WTC11 (cell line): ENCODE results near the gene CTNNA3. TPM values are rescaled to one million over a fixed set of nuclear protein-coding genes. Genes with fewer than 3 reads are reported as not detected.

Experiments
- ATAC-seq: fragments of 200-7000 bp; cut with Tn5 transposase; 2 replicates; pipeline ENCODE4 v1.10.0; 2021; ENCODE audit warnings: mild to moderate bottlenecking, moderate library complexity
- CTCF ChIA-PET: fragments of 300-600 bp; sonication (Branson Sonifier 250); formaldehyde crosslinking; loops from one replicate; lab custom pipeline; 2021; ENCODE audit warnings: antibody characterized with exemption; lab: Charles Lee
- POLR2A ChIA-PET: fragments of 350-600 bp; sonication (Branson Sonifier 250); formaldehyde crosslinking; loops from one replicate; lab custom pipeline; 2021; ENCODE audit warnings: antibody characterized with exemption; lab: Charles Lee
- DNase-seq: peaks from one replicate; pipeline ENCODE4 v3.0.0; 2021; ENCODE audit warnings: low spot score
- H3K27ac Mint-ChIP-seq: 2 replicates; pipeline ENCODE4 v1.8.0; 2021; ENCODE audit warnings: mixed read lengths
- H3K27me3 Mint-ChIP-seq: 2 replicates; pipeline ENCODE4 v1.8.0; 2021; ENCODE audit warnings: low read depth, mild to moderate bottlenecking, moderate library complexity, mixed read lengths
- H3K36me3 Mint-ChIP-seq: 2 replicates; pipeline ENCODE4 v1.8.0; 2021; ENCODE audit warnings: mixed read lengths
- H3K4me1 Mint-ChIP-seq: 2 replicates; pipeline ENCODE4 v1.8.0; 2022; ENCODE audit warnings: mixed read lengths
- H3K4me3 Mint-ChIP-seq: 2 replicates; pipeline ENCODE4 v1.8.0; 2021; ENCODE audit warnings: mild to moderate bottlenecking, moderate library complexity, mixed read lengths
- H3K9me3 Mint-ChIP-seq: 2 replicates; pipeline ENCODE4 v1.8.0; 2021; ENCODE audit warnings: mixed read lengths
- ARID4B ChIP-seq: sonication (generic); formaldehyde crosslinking; IDR thresholded peaks from 2 replicates; pipeline ENCODE4 v1.8.0; 2023; ENCODE audit warnings: missing genetic modification reagents, mild to moderate bottlenecking, borderline replicate concordance
- CTCF ChIP-seq: fragments of 200-600 bp; IDR thresholded peaks from 2 replicates; pipeline ENCODE4 v1.8.0; 2022; ENCODE audit warnings: antibody characterized with exemption
- ERG ChIP-seq: fragments of 250-450 bp; sonication (Bioruptor Pico); IDR thresholded peaks from 2 replicates; pipeline ENCODE4 v1.8.0; 2021; ENCODE audit warnings: mild to moderate bottlenecking
- ESRRA ChIP-seq: sonication (generic); formaldehyde crosslinking; IDR thresholded peaks from 2 replicates; pipeline ENCODE4 v1.8.1; 2022; ENCODE audit warnings: mild to moderate bottlenecking, missing genetic modification reagents, borderline replicate concordance
- FOXK1 ChIP-seq: sonication (generic); formaldehyde crosslinking; IDR thresholded peaks from 2 replicates; pipeline ENCODE4 v1.8.0; 2022; ENCODE audit warnings: mild to moderate bottlenecking, moderate library complexity, missing genetic modification reagents
- GTF2I ChIP-seq: fragments of 250-450 bp; sonication (Bioruptor Pico); conservative IDR thresholded peaks from 2 replicates; pipeline ENCODE4 v1.4.0; 2021; ENCODE audit warnings: mild to moderate bottlenecking
- JAZF1 ChIP-seq: fragments of 250-450 bp; sonication (Bioruptor Pico); IDR thresholded peaks from 2 replicates; pipeline ENCODE4 v1.9.0; 2021; ENCODE audit warnings: moderate library complexity, mild to moderate bottlenecking, inconsistent platforms
- JUN ChIP-seq: sonication (generic); formaldehyde crosslinking; IDR thresholded peaks from 2 replicates; pipeline ENCODE4 v1.8.0; 2023; ENCODE audit warnings: mild to moderate bottlenecking, missing genetic modification reagents
- MXD4 ChIP-seq: fragments of 250-450 bp; sonication (Bioruptor Pico); IDR thresholded peaks from 2 replicates; pipeline ENCODE4 v1.8.0; 2021; ENCODE audit warnings: mild to moderate bottlenecking, moderate library complexity, borderline replicate concordance
- SP1 ChIP-seq: sonication (generic); formaldehyde crosslinking; conservative IDR thresholded peaks from 2 replicates; pipeline ENCODE4 v1.8.1; 2022; ENCODE audit warnings: missing genetic modification reagents
- ZNF138 ChIP-seq: sonication (generic); formaldehyde crosslinking; conservative IDR thresholded peaks from 2 replicates; pipeline ENCODE4 v1.8.1; 2022; ENCODE audit warnings: mild to moderate bottlenecking, moderate library complexity, missing genetic modification reagents
- ZNF219 ChIP-seq: sonication (generic); formaldehyde crosslinking; IDR thresholded peaks from 2 replicates; pipeline ENCODE4 v1.8.0; 2023; ENCODE audit warnings: missing genetic modification reagents, mild to moderate bottlenecking, borderline replicate concordance
- ZNF532 ChIP-seq: fragments of 250-450 bp; sonication (Bioruptor Pico); IDR thresholded peaks from 2 replicates; pipeline ENCODE4 v1.9.0; 2021; ENCODE audit warnings: mild to moderate bottlenecking, borderline replicate concordance
- total RNA-seq: library from RNA; stranded (reverse); gene quantifications from 3 replicates; pipeline ENCODE4 v1.2.3, GENCODE V29; 2021

CTNNA3 gene
- total RNA-seq, 1 experiment from 2014 or later = 6.1 TPM

- TF ChIP-seq CTCF (no peak), ERG (CRISPR knock-in tag) (no peak), ESRRA (CRISPR knock-in tag) (no peak), SP1 (CRISPR knock-in tag) (no peak)
- TF ChIP-seq, all 79 proteins: peak for 0
Measured at GRCh38 chr10:66941491-66941890, 754.5 kb downstream of the CTNNA3 start (continued).

GRCh38 chr10:66940965-66941364 is 755.0 kb downstream of the CTNNA3 start:
- ChIA-PET CTCF (interaction anchor here (1.5 to 1.6 kb wide), 2 partner anchors 10 to 580 kb away, joined by 3 to 5 read pairs; no protein-coding TSS in a partner anchor), POLR2A (no interaction called here)
- no peaks in the 10 kb centered on the region for H3K9me3 Mint-ChIP-seq
- TF ChIP-seq JAZF1 = no peak
- TF ChIP-seq GTF2I (CRISPR knock-in tag) = no peak
- TF ChIP-seq, all 79 proteins: peak for 0
- Mint-ChIP-seq H3K36me3 (no peaks in the 10 kb centered on the region), H3K27me3 (no peaks in the 10 kb centered on the region), H3K4me1 (no peaks in the 10 kb centered on the region), H3K4me3 (no peak overlapping the region), H3K27ac (no peak overlapping the region)
- ATAC-seq (no peak), DNase-seq (no peak)

- DNase-seq = no peak
- Mint-ChIP-seq H3K9me3 (no peaks in the 10 kb centered on the region), H3K4me1 (peaks cover 13% of the 10 kb centered on the region), H3K4me3 (no peak overlapping the region), H3K27ac (no peak overlapping the region), H3K36me3 (no peaks in the 10 kb centered on the region), H3K27me3 (peaks cover under 1% of the 10 kb centered on the region; the same call in 1 of the 2 replicates)
- CTCF ChIA-PET = interaction anchor here (0.8 to 1.0 kb wide), 2 partner anchors 372 to 586 kb away, joined by 3 read pairs; no protein-coding TSS in a partner anchor
- ATAC-seq = no peak
- POLR2A ChIA-PET = no interaction called here
- TF ChIP-seq JAZF1 (no peak), ZNF532 (CRISPR knock-in tag) (no peak), ZNF219 (CRISPR knock-in tag) (no peak), ZNF138 (CRISPR knock-in tag) (no peak), ARID4B (CRISPR knock-in tag) (no peak), FOXK1 (no peak), MXD4 (CRISPR knock-in tag) (no peak), JUN (no peak)
Measured at GRCh38 chr10:66934711-66935110, 761.3 kb downstream of the CTNNA3 start.
